Mucosa of rectum (tissue), 2 donors: Measurements from ENCODE around the gene TBX2.

ENCODE experiments used
- H3K27ac ChIP-seq, 2 donors: one replicate each; pipeline ENCODE4 v1.7.0; 2013; ENCODE audit warnings: inconsistent platforms in 2 of 2, low read depth in 2 of 2, low read length in 2 of 2
- H3K27me3 ChIP-seq, 2 donors: one replicate each; pipeline ENCODE4 v1.7.0; 2013; ENCODE audit warnings: low read length in 2 of 2; ENCODE audit not compliant: control insufficient read depth in 2 of 2, insufficient read depth in 2 of 2
- H3K36me3 ChIP-seq, 2 donors: one replicate each; pipeline ENCODE4 v1.7.0; 2013; ENCODE audit warnings: low read length in 2 of 2; ENCODE audit not compliant: control insufficient read depth in 2 of 2, insufficient read depth in 2 of 2
- H3K4me1 ChIP-seq, 2 donors: one replicate each; pipeline ENCODE4 v1.7.0; 2013; ENCODE audit warnings: low read length in 2 of 2, mild to moderate bottlenecking in 1 of 2; ENCODE audit not compliant: control insufficient read depth in 2 of 2, insufficient read depth in 2 of 2
- H3K4me3 ChIP-seq, 2 donors: one replicate each; pipeline ENCODE4 v1.7.0; 2013; ENCODE audit warnings: low read length in 2 of 2
- H3K9ac ChIP-seq, 2 donors: one replicate each; pipeline ENCODE4 v1.7.0; 2013; ENCODE audit warnings: low read length in 2 of 2, low read depth in 1 of 2, mild to moderate bottlenecking in 1 of 2
- H3K9me3 ChIP-seq, 2 donors: one replicate each; pipeline ENCODE4 v1.7.0; 2013; ENCODE audit warnings: low read length in 2 of 2; ENCODE audit not compliant: control insufficient read depth in 2 of 2
- donor health status: healthy.
- donor health status: Normal muscosa, but diverticular disease.

The TBX2 gene

DNA sequence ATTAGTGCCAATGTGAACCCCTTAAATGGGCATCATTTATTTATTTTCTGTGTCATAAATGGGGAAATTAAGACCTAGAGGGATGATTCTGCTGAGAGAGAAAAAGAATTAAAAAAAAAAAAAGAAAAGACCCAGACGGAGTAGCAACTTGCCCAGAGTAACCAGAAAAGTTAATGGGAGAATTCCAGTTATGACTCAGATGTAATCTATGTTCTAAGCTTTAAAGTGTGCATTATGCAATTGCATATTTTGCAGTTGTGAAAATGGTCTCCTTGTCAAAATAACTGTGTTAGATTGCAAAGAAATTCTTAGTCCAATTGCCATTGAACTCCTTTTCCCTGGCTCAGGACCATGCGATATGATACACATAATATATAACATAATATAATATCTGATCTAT lies 38.6 kb upstream of the TBX2 start:
- H3K36me3 ChIP-seq = no peaks in the 10 kb centered on the region
- H3K9me3 ChIP-seq = no peaks in the 10 kb centered on the region
- H3K27ac ChIP-seq = no peak overlapping the region
- H3K9ac ChIP-seq = no peak overlapping the region
- H3K27me3 ChIP-seq = no peaks in the 10 kb centered on the region
- H3K4me1 ChIP-seq = no peaks in the 10 kb centered on the region
- no peak overlapping the region for H3K4me3 ChIP-seq

GRCh38 chr17:61362396-61362795 lies 37.2 kb upstream of the TBX2 start:
- no peaks in the 10 kb centered on the region for H3K36me3 ChIP-seq
- H3K9ac ChIP-seq = no peak overlapping the region
- H3K27ac ChIP-seq = no peak overlapping the region
- no peaks in the 10 kb centered on the region for H3K4me1 ChIP-seq
- no peaks in the 10 kb centered on the region for H3K9me3 ChIP-seq
- H3K27me3 ChIP-seq = no peaks in the 10 kb centered on the region
- H3K4me3 ChIP-seq = no peak overlapping the region

DNA sequence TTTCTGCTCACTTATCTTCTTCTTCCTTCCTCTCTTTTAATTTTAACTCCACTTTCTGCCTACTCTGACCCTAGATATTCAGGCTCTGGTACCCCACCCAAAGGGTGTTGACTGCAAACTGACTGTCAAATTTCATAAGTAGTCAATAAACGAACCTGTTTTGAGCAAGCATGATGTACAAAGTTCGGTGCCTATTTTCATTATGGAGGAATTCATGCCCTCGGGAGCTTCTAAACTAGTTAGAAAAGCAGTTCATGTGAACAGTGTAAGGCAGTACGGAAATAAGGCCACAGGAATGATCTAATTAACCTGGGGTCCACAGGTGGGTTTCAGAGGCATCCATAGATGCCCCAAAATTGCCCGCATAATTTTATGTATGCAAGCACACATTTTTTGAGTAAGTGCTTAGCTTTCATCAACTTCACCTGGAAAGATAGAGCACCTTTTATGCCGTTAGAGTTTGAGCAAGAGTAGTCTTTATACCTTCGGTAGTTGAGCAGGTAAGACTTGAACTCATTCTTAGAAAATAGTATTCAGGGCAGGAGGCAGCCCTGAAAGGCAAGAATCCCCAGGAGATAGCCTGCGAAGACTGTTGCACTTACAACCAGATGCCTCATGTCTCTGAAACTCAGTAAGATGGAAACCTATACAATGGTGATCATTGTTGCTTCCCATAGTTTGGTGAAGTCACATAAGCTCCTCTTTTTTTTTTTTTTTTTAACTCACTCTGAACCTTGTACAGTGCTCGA lies 36.6 kb upstream of the TBX2 start:
- Histone ChIP-seq H3K27ac (no peak overlapping the region), H3K9ac (no peak overlapping the region), H3K36me3 (no peaks in the 10 kb centered on the region), H3K4me3 (no peak overlapping the region), H3K9me3 (no peaks in the 10 kb centered on the region), H3K27me3 (no peaks in the 10 kb centered on the region), H3K4me1 (no peaks in the 10 kb centered on the region)

DNA sequence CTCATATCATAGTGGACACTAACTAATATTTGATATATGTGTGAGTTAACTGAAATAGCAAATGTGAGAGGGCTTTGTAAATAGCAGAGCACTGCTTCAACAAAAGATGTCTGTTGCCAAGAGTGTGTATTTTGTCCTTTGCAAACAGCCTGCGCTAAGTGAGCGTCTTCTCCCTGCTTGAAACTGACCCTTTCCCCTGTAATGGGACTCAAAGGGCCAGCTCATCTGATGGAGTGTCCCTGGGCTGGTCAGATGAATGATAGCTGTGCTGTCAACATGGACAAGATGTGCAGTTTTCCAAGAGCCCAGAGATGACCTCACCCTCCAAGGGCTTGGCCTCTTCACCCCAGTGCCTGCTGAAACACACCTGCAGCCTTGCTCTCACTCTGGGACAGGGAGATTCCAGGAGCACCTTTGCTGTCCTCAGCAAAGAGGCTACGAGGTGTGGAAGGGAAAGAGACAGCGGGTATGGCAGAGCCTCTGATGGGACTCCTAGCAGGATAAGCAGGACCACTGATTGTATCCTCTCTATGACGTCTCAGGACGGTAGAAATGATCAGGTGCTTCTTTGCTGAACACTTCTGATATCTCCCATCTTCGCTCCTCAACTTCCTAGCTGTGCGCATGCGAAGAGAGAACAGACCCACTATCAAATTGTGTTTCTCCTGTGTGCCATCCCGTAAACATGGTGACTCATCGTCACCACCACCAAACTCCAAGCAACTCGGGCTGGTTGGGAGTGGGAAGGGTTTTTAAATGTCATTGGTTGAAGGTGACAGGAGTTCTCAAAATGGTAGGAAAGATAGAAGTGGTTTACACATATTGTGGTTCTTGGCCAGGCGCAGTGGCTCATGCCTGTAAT lies 35.8 kb upstream of the TBX2 start:
- Histone ChIP-seq H3K27ac (no peak overlapping the region), H3K4me1 (no peaks in the 10 kb centered on the region), H3K4me3 (no peak overlapping the region), H3K9ac (no peak overlapping the region), H3K36me3 (no peaks in the 10 kb centered on the region), H3K9me3 (no peaks in the 10 kb centered on the region), H3K27me3 (no peaks in the 10 kb centered on the region)

DNA sequence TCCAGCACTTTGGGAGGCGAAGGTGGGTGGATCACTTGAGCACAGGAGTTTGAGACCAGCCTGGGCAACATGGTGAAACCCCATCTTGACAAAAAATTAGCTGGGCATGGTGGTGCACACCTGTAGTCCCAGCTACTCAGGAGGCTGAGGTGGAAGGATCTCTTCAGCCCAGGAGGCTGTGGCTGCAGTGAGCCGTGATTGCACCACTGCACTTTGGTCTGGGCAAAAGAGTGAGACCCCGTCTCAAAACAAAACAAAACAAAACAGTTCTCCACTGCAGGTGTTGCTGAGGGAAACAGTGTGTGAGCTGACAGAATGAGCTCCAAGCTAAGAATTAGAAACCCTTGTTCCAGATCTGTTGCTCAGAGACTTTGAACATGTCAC lies 35.2 kb upstream of the TBX2 start:
- Histone ChIP-seq H3K27me3 (no peaks in the 10 kb centered on the region), H3K9me3 (no peaks in the 10 kb centered on the region), H3K27ac (no peak overlapping the region), H3K36me3 (no peaks in the 10 kb centered on the region), H3K4me1 (no peaks in the 10 kb centered on the region), H3K9ac (no peak overlapping the region), H3K4me3 (no peak overlapping the region)

- Histone ChIP-seq H3K27ac (no peak overlapping the region), H3K27me3 (no peaks in the 10 kb centered on the region), H3K4me3 (no peak overlapping the region), H3K9me3 (no peaks in the 10 kb centered on the region), H3K4me1 (no peaks in the 10 kb centered on the region), H3K36me3 (no peaks in the 10 kb centered on the region), H3K9ac (no peak overlapping the region)
Observed at GRCh38 chr17:61366076-61366714, 33.4 kb upstream of the TBX2 start.

GRCh38 chr17:61366715-61367413 lies 32.8 kb upstream of the TBX2 start:
- Histone ChIP-seq H3K27ac (no peak overlapping the region), H3K4me1 (no peaks in the 10 kb centered on the region), H3K36me3 (no peaks in the 10 kb centered on the region), H3K9ac (no peak overlapping the region), H3K9me3 (no peaks in the 10 kb centered on the region), H3K27me3 (no peaks in the 10 kb centered on the region), H3K4me3 (no peak overlapping the region)

DNA sequence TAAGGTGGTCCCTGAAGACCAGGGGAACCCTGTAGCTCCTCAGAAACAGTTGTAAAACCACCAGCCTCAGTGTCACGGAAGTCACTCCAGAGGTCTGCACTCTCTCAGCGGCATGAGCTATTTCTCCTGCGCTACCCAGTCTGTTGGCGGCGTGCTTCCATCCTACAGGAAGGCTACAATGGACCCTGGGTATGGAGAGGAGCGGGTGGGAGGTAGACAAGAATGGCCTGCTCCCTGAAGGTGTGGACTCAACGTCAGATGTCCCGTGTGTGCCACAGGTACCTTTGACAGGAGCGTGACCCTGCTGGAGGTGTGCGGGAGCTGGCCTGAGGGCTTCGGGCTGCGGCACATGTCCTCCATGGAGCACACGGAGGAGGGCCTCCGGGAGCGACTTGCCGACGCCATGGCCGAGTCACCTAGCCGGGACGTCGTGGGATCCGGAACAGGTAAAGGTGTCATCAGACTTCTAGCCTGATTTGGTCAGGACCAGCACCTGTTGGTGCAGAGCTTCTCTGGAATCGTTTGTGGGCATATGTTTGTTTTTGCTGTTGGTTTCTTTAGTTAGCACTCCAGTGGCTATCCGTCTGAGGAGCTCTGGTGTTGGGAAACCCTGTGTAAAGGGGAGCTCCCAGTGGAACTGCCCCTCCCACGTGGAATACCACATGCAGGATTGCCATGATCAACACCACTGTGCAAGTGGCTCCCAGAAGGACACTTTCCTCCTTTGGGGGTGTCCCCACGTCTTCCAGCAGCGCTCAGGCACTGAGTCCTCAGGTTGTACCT lies 31.4 kb upstream of the TBX2 start:
- Histone ChIP-seq H3K36me3 (no peaks in the 10 kb centered on the region), H3K4me1 (no peaks in the 10 kb centered on the region), H3K9ac (no peak overlapping the region), H3K9me3 (no peaks in the 10 kb centered on the region), H3K27ac (no peak overlapping the region), H3K4me3 (no peak overlapping the region), H3K27me3 (no peaks in the 10 kb centered on the region)

- no peak overlapping the region for H3K27ac ChIP-seq
- no peaks in the 10 kb centered on the region for H3K27me3 ChIP-seq
- no peaks in the 10 kb centered on the region for H3K9me3 ChIP-seq
- no peak overlapping the region for H3K4me3 ChIP-seq
- no peaks in the 10 kb centered on the region for H3K36me3 ChIP-seq
- H3K9ac ChIP-seq = no peak overlapping the region
- H3K4me1 ChIP-seq = no peaks in the 10 kb centered on the region
Observed at GRCh38 chr17:61368832-61369450, 30.7 kb upstream of the TBX2 start.
